ENCODE data around the gene SDSL. TPM values are rescaled to one million over a fixed set of nuclear protein-coding genes. Genes with fewer than 3 reads are reported as not detected.
A peak's percentile ranks its signal among the peaks of the same experiment; 100 is the strongest.

SDSL gene
- total RNA-seq, 1 donor from 2014 or later, result 0.61 TPM

- Mint-ChIP-seq H3K9me3 (peaks cover 5% of the 10 kb centered on the region), H3K36me3 (ENCODE audit: low read depth) (peaks cover 7% of the 10 kb centered on the region)
Measured at GRCh38 chr12:113468365-113469223, 46.4 kb downstream of the SDSL start.

GRCh38 chr12:113469224-113469948, 47.2 kb downstream of the SDSL start:
- no peak for DNase-seq
- no peak overlapping the region for H3K4me3 Mint-ChIP-seq
- peaks cover 72% of the 10 kb centered on the region for H3K27me3 Mint-ChIP-seq
- H3K36me3 Mint-ChIP-seq (ENCODE audit: low read depth), result peaks cover 3% of the 10 kb centered on the region
- H3K4me1 Mint-ChIP-seq, result peaks cover 9% of the 10 kb centered on the region
- H3K9me3 Mint-ChIP-seq, result peaks cover 2% of the 10 kb centered on the region
- H3K27ac Mint-ChIP-seq, result no peak overlapping the region
- intact Hi-C loops (cut with micrococcal nuclease), result loop anchor here (5.0 kb wide), 1 partner anchor 938 kb away; the partner anchor contains the start of gene TBX5

More at GRCh38 chr12:113468365-113469223, 46.4 kb downstream of the SDSL start:
- no peak overlapping the region for H3K4me3 Mint-ChIP-seq
- intact Hi-C loops (cut with micrococcal nuclease), result loop anchor here (5.0 kb wide), 1 partner anchor 939 kb away; the partner anchor contains the start of gene TBX5
- peak overlapping the region; percentile 69 for H3K27ac Mint-ChIP-seq
- peaks cover 74% of the 10 kb centered on the region for H3K27me3 Mint-ChIP-seq
- peaks cover 12% of the 10 kb centered on the region for H3K4me1 Mint-ChIP-seq
- no peak for DNase-seq

GRCh38 chr12:113469949-113470743, 48.0 kb downstream of the SDSL start:
- DNase-seq, result no peak
- Mint-ChIP-seq H3K4me3 (no peak overlapping the region), H3K27me3 (peaks cover 72% of the 10 kb centered on the region), H3K9me3 (peaks cover 5% of the 10 kb centered on the region), H3K27ac (no peak overlapping the region), H3K4me1 (peaks cover 12% of the 10 kb centered on the region), H3K36me3 (ENCODE audit: low read depth) (peaks cover 3% of the 10 kb centered on the region)
- intact Hi-C loops (cut with micrococcal nuclease), result loop anchor here (5.0 kb wide), 3 partner anchors 937 to 1212 kb away; partner anchors contain the start of genes TBX3 and TBX5

- H3K4me3 Mint-ChIP-seq, result no peak overlapping the region
- no peak overlapping the region for H3K27ac Mint-ChIP-seq
- intact Hi-C loops (cut with micrococcal nuclease), result loop anchor here (5.0 kb wide), 2 partner anchors 976 to 1211 kb away; partner anchors contain the start of gene TBX3
- peaks cover 79% of the 10 kb centered on the region for H3K27me3 Mint-ChIP-seq
- no peak for DNase-seq
- H3K4me1 Mint-ChIP-seq, result peaks cover 10% of the 10 kb centered on the region
- H3K9me3 Mint-ChIP-seq, result peaks cover 5% of the 10 kb centered on the region
- H3K36me3 Mint-ChIP-seq (ENCODE audit: low read depth), result peaks cover 3% of the 10 kb centered on the region
Measured at GRCh38 chr12:113470871-113471618, 48.9 kb downstream of the SDSL start.

- Mint-ChIP-seq H3K9me3 (peaks cover 5% of the 10 kb centered on the region), H3K36me3 (ENCODE audit: low read depth) (peaks cover 3% of the 10 kb centered on the region), H3K4me3 (no peak within 1 kb of the TSS), H3K4me1 (peaks cover 10% of the 10 kb centered on the region), H3K27me3 (peaks cover 74% of the 10 kb centered on the region), H3K27ac (no peak within 1 kb of the TSS)
- DNase-seq, result no peak
- intact Hi-C loops (cut with micrococcal nuclease), result loop anchor here (5.0 kb wide), 2 partner anchors 976 to 1211 kb away; partner anchors contain the start of gene TBX3
Measured at GRCh38 chr12:113471619-113472171, 49.5 kb downstream of the SDSL start, which contains the start of gene LHX5. Gene LHX5, minus strand, starts transcription at chr12:113471871. Its CDS starts 373 bp downstream, at chr12:113471498.

- intact Hi-C loops (cut with micrococcal nuclease), result loop anchor here (5.0 kb wide), 2 partner anchors 975 to 1210 kb away; partner anchors contain the start of gene TBX3
- Mint-ChIP-seq H3K4me1 (peaks cover 7% of the 10 kb centered on the region), H3K9me3 (peaks cover 5% of the 10 kb centered on the region), H3K27me3 (peaks cover 76% of the 10 kb centered on the region), H3K36me3 (ENCODE audit: low read depth) (no peaks in the 10 kb centered on the region), H3K4me3 (no peak overlapping the region), H3K27ac (no peak overlapping the region)
- DNase-seq, result no peak
Measured at GRCh38 chr12:113472191-113473121, 50.3 kb downstream of the SDSL start.

- H3K4me3 Mint-ChIP-seq, result no peak overlapping the region
- H3K9me3 Mint-ChIP-seq, result peaks cover 5% of the 10 kb centered on the region
- no peaks in the 10 kb centered on the region for H3K36me3 Mint-ChIP-seq (ENCODE audit: low read depth)
- no peak overlapping the region for H3K27ac Mint-ChIP-seq
- DNase-seq, result no peak
- peaks cover 82% of the 10 kb centered on the region for H3K27me3 Mint-ChIP-seq
- intact Hi-C loops (cut with micrococcal nuclease), result loop anchor here (5.0 kb wide), 2 partner anchors 974 to 1209 kb away; partner anchors contain the start of gene TBX3
- peaks cover 7% of the 10 kb centered on the region for H3K4me1 Mint-ChIP-seq
Measured at GRCh38 chr12:113473400-113473799, 51.2 kb downstream of the SDSL start.

GRCh38 chr12:113473942-113474341, 51.8 kb downstream of the SDSL start:
- no peak for DNase-seq
- no peaks in the 10 kb centered on the region for H3K36me3 Mint-ChIP-seq (ENCODE audit: low read depth)
- H3K4me1 Mint-ChIP-seq, result peaks cover 7% of the 10 kb centered on the region
- intact Hi-C loops (cut with micrococcal nuclease), result loop anchor here (5.0 kb wide), 2 partner anchors 973 to 1208 kb away; partner anchors contain the start of gene TBX3
- peak overlapping the region; percentile 60 for H3K4me3 Mint-ChIP-seq
- H3K27ac Mint-ChIP-seq, result no peak overlapping the region
- H3K9me3 Mint-ChIP-seq, result peaks cover 5% of the 10 kb centered on the region
- peaks cover 80% of the 10 kb centered on the region for H3K27me3 Mint-ChIP-seq

GRCh38 chr12:113474635-113475436, 52.7 kb downstream of the SDSL start:
- H3K4me3 Mint-ChIP-seq, result peak overlapping the region; percentile 60
- peaks cover 81% of the 10 kb centered on the region for H3K27me3 Mint-ChIP-seq
- intact Hi-C loops (cut with micrococcal nuclease), result loop anchor here (5.0 kb wide), 2 partner anchors 972 to 1207 kb away; partner anchors contain the start of gene TBX3

GRCh38 chr12:113475451-113476175, 53.4 kb downstream of the SDSL start:
- Mint-ChIP-seq H3K9me3 (peaks cover 13% of the 10 kb centered on the region), H3K4me3 (no peak overlapping the region), H3K27ac (no peak overlapping the region), H3K36me3 (ENCODE audit: low read depth) (peaks cover 5% of the 10 kb centered on the region), H3K4me1 (peaks cover 12% of the 10 kb centered on the region), H3K27me3 (peaks cover 82% of the 10 kb centered on the region)
- intact Hi-C loops (cut with micrococcal nuclease), result no loop called here
- DNase-seq, result no peak

More at GRCh38 chr12:113474635-113475436, 52.7 kb downstream of the SDSL start:
- Mint-ChIP-seq H3K9me3 (peaks cover 5% of the 10 kb centered on the region), H3K4me1 (peaks cover 9% of the 10 kb centered on the region), H3K36me3 (ENCODE audit: low read depth) (peaks cover 3% of the 10 kb centered on the region), H3K27ac (no peak overlapping the region)
- DNase-seq, result no peak
